ENCODE data around the gene GREM1.

GREM1 gene

GRCh38 chr15:32717426-32718226 lies at the start of gene GREM1:
Gene GREM1, plus strand, starts transcription at chr15:32718004. Its CDS starts 12,687 bp downstream, at chr15:32730691.
- peak; percentile 93 for DNase-seq

- DNase-seq = peak; percentile 51
These were observed 48.9 kb upstream of the GREM1 start for GRCh38 chr15:32668942-32669341.

- DNase-seq = peak; percentile 89
These were observed 47.8 kb upstream of the GREM1 start for GRCh38 chr15:32669896-32670611.

- no peak for DNase-seq
These were observed 47.2 kb upstream of the GREM1 start for GRCh38 chr15:32670623-32671022.

- peak; percentile 93 for DNase-seq
These were observed 46.2 kb upstream of the GREM1 start for GRCh38 chr15:32671339-32672325.

GRCh38 chr15:32674681-32675080 lies 43.1 kb upstream of the GREM1 start:
- DNase-seq = no peak

- no peak for DNase-seq
These were observed 42.3 kb upstream of the GREM1 start for GRCh38 chr15:32675466-32675865.

GRCh38 chr15:32676169-32676568 lies 41.6 kb upstream of the GREM1 start:
- DNase-seq = no peak

GRCh38 chr15:32677238-32677750 lies 40.5 kb upstream of the GREM1 start:
- DNase-seq = peak; percentile 50

- no peak for DNase-seq
These were observed 38.5 kb upstream of the GREM1 start for GRCh38 chr15:32679298-32679690.

- DNase-seq = peak; percentile 98
These were observed 35.2 kb upstream of the GREM1 start for GRCh38 chr15:32682569-32682968.

GRCh38 chr15:32682977-32683630 lies 34.7 kb upstream of the GREM1 start:
- peak; percentile 32 for DNase-seq

- DNase-seq = peak; percentile 98
These were observed 33.8 kb upstream of the GREM1 start for GRCh38 chr15:32683906-32684584.

GRCh38 chr15:32685576-32685975 lies 32.2 kb upstream of the GREM1 start:
- peak; percentile 81 for DNase-seq

GRCh38 chr15:32687556-32687955 lies 30.2 kb upstream of the GREM1 start:
- DNase-seq = peak; percentile 88

- DNase-seq = peak; percentile 82
These were observed 29.6 kb upstream of the GREM1 start for GRCh38 chr15:32688151-32688639.

GRCh38 chr15:32690941-32691688 lies 26.7 kb upstream of the GREM1 start:
- no peak for DNase-seq

- no peak for DNase-seq
These were observed 26.1 kb upstream of the GREM1 start for GRCh38 chr15:32691689-32692038.

- DNase-seq = no peak
These were observed 25.5 kb upstream of the GREM1 start for GRCh38 chr15:32692286-32692685.

GRCh38 chr15:32694222-32694983 lies 23.4 kb upstream of the GREM1 start:
- DNase-seq = no peak

All from fibroblast of skin of right biceps (primary cell).